Stimulated activated CD8-positive, alpha-beta memory T cell treated with anti-CD3 and anti-CD28 coated beads, Interleukin-15, amount 100 ng/mL, for 1 hour (primary cell): ENCODE results near the gene MDH2.
"Not testable (repeated sequence)": the region's sequence is repeated elsewhere in the genome, so short reads cannot be mapped to it uniquely, and the experiment has no call there.

Experiments used
- DNase-seq: peaks from one replicate; pipeline ENCODE4 v3.0.0-alpha.2; 2020; ENCODE audit warnings: low read depth

MDH2 gene

DNA sequence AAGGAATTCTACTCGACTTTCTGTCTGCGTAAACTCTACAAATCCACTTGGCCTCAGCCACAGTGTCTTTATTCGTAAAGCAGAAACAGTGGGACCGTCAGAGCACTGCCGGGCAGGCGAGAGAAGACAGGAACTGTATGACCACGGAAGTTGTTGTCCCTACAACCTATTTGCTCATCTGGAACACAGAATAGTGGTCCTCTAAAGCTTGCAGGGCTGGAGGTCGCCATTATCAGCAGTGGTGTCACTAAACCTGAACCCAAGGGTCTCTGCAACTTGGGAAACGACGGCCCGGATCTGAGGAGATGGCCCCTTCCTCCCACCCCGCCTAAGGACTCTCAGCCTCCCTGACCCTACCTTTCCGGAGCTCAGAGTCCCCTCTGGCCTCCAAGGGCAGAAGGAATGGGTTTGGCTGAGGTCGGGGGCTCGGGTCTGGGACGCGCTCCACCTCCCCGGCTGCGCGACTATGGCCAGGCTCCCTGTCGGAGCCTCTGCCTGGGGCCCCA lies 548 bp upstream of the MDH2 start:
- no peak for DNase-seq

DNA sequence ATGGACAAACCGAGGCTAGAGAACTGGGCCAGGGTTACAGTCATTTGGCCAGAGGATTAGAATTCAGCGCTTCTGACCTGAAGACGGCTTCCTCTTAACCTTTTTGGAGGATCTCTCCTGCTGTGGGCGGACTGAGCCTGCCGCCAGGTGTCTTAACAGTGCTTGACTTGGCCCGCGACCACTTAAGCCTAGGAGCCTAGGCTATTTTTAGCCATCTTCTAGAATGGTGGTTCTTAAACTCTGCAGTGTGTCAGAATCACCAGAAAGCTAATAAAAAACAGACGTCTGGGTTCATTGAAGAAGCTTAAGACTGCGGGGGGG lies 722 bp downstream of the MDH2 start:
- no peak for DNase-seq

DNA sequence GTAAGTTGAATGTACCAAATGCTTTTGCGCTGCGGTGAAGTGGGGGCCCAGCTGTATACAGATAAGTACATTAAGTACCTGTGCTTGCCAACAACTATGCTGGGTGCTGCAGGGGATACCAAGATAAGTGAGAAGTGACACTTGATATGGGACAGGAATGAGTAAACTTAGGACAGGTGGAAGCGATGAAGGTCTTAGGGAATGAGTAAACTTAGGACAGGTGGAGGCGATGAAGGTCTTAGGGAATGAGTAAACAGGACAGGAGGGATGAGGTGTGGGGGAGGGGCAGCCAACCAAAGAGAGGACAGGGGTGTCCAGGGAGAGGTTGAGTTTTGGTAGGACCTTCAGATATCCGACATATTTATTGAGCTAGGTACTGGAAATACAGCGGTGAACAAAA lies 1.4 kb downstream of the MDH2 start:
- DNase-seq = no peak

DNA sequence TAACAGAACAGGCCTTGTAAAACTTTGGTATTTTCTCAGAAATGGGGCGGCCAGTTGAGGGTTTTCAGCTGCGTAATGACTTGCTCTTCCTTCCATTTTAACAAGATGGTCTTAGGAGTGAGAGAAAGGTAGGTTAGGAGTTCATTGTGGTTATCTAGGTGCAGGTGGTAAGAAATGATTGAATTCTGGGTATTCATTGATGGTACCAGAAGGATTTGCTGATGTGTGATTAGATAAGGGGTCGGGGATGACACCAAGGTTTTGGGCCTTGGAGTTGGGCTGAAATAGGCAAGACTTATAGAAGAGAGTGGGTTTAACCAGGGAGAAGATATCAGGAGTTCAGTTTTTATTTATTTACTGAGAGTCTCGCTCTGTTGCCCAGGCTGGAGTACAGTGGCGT lies 2.6 kb downstream of the MDH2 start:
- DNase-seq = no peak

DNA sequence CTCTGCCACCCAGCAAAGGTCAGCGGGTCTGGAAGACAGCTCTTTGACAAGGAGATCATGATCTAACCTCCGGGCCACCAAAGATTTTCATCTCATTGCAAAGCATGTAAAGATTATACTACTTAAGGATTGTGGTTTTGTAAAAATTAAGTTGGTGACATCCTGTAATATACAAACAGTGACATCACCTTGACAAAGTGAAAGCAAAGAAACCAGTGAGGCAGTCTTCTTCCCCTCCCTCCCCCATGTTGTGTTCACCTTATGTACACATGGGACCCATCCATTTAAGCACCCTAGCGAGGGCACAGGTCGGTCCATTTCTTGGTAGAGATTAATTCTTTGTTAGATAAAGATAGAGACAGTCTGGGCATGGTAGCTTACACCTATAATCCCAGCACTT lies 3.9 kb downstream of the MDH2 start:
- no peak for DNase-seq

DNA sequence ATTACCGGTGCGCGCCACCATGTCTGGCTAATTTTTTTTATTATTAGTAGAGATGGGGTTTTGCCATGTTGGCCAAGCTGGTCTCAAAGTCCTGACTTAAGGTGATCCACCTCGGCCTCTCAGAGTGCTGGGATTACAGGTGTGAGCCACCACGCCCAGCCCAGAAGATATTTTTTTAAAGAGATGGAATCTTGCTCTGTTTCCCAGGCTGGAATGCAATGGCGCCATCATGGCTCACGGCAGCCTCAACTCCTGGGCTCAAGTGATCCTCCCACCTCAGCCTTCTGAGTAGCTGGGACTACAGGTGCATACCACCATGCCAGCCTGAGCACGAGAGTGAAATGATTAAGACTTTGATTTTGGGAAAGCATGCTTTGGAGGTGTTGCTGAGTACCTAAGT lies 4.8 kb downstream of the MDH2 start:
- not testable (repeated sequence) for DNase-seq

DNA sequence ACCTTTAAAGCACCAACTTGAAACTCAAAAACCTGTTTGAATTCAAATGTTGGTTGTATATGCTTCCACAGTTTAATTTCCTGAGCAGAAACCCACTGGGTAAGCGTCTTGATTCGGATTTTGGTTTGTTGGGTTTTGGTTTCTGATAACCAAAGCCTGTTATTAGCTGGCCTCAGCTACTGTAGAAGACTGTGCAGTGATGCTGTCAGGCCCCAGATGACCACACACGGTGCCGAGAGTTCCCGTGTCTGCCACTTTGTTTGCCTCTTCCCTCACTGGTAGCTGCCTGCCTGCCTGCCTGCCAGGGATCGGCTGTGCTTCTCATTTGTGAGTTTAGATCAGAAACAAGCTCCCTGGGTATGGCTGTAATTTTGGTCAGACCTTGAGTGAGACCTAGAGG lies 5.6 kb downstream of the MDH2 start:
- no peak for DNase-seq

DNA sequence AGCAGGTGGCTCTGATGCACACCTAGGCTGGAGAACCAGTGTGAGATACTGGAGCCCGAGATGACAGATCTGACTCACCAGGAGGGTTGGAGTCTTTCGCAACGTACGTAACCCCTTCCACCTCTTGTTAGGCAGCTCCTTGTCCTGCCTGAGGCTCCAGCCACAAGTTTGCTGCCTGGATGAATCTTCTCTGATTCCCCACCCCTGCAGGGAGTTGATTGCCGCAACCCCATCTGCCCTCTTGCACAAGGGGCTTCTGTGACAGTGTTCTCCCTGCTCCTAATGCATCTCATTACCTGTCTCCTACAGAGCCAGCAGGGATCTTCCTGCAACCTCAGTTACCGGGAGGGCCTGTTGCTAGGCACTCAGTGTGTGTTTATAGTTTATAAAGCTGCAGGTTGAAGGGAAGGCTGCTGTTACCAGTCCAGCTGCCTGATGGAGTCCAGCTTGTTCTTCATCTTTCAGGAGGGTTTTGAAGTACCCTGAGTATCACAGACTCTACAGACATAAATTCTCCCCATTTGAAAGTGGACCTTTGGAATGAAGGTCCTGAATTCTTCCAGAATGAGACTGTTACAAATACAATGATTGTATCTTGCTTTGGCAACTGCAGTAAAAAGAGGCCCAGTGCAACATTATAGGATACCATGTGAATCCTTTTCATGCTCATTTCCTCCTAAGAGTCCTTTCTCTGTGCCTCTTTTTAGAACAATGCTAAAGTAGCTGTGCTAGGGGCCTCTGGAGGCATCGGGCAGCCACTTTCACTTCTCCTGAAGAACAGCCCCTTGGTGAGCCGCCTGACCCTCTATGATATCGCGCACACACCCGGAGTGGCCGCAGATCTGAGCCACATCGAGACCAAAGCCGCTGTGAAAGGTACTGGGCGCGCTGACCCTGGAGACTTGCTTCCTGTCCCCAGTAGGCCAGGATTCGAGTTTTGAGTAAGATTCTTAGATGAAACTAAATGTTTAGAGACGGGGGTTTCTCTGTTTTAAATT lies 6.5 kb downstream of the MDH2 start:
- DNase-seq = no peak

DNA sequence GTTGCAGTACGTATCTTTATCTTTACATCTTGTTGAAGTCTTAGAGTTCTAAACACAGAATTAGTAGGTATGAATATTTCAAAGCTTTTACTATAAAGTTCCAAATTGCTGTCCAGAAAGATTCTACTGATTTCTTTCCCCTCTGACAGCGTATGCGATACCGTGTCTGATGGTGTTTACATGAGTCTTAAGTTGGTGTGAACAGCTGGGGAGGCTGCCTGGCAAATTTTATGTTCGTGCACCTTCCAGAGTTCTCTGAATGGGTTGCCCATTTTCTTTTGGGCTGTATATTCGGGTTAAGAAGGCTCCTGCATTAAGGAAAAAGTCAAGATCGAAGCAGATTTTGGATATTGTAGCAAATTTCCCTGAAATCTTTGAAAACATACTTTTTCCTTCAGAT lies 8.3 kb downstream of the MDH2 start:
- no peak for DNase-seq

DNA sequence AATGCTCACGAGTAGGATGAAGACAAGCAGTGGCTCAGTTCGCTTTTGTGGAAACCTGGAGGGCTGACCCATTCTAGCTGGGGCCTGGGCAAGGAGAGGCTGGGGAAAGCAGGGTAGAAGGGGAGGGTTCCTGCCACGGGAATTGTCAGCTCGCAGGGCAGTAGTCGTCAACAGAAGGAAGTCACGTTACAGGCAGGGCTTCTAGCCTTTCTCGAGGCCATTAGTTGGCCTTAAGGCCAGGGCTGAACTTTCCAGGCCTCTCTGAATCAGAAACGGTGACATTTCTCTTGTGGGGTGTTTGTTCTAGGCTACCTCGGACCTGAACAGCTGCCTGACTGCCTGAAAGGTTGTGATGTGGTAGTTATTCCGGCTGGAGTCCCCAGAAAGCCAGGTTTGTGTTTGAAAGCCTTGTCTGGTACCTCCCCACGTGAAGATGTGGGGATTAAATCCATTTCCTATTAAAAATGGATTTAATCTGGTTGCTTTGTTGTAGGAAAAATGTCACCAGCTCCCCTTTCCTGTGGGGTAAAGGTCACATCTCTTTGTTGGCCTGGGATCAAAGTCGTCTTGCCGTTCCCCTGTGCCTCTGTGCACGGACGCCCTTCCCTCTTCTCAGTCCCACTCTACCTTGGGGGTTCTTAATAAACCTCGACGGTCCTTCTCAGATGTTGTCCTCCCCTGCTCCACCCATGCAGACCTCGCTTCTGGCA lies 9.4 kb downstream of the MDH2 start:
- DNase-seq = no peak

DNA sequence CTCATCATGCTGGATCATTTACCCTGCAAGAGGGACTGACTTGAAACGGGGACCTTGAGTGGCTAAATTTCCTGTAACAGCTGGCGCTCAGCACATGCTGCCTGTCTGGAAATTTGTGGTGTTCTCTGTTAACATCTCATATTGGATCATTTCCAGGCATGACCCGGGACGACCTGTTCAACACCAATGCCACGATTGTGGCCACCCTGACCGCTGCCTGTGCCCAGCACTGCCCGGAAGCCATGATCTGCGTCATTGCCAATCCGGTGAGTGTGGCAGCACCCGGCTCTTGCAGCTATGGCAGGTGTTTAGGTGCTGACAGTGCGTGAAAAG lies 9.9 kb downstream of the MDH2 start:
- no peak for DNase-seq

DNA sequence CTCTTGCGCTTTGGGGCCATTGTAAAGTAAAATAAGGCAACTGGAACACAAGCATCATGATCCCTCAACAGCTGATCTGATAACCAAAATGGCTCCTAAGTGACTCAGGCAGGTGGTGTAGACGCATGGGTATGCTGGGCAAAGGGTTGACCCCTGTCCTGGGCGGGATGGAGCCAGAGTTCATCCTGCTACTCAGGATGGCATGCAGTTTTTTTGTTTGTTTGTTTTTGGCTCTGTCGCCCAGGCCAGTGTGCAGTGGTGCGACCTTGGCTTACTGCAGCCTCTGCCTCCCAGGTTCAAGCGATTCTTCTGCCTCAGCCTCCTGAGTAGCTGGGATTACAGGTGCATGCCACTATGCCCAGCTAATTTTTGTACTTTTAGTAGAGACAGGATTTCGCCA lies 10.8 kb downstream of the MDH2 start:
- not testable (repeated sequence) for DNase-seq

DNA sequence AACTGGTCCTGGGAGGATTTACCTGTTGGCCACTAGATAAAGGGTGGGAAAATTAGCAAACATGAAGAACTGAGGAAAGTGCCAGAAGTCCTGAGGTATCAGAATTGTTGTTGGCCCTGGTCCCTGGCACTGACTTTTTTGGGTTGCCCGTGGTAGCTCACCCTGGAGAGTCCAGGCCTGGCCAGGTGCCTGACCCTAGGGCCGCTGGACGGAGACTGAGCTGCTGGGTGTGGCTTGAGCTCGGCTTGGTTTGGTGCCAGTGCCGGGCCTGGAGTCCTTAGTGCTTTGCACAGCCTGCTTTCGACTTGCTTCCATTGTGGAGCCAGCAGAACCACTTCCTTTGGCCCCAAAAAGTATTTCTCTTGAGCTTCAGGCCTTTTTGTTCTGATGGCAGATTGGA lies 12.9 kb downstream of the MDH2 start:
- no peak for DNase-seq

DNA sequence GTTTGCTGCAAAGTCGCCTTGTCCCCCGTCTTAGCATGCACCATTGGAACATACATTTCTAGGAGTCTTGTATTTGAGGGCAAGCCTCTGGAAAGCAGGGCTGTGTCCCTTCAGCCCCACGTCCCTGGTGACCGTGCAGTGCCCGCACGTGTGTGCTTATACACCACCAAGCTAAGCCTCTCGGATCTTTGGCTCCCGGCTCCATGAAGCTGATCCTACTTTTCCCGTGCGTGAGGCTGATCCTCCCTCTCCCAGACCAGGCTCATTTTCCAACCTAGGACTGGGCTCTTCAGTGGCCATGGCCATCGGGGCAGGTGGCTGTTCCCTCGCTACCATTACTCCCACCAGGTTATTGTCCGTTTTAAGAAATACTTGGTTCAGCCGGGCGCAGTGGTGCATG lies 14.3 kb downstream of the MDH2 start:
- DNase-seq = no peak

DNA sequence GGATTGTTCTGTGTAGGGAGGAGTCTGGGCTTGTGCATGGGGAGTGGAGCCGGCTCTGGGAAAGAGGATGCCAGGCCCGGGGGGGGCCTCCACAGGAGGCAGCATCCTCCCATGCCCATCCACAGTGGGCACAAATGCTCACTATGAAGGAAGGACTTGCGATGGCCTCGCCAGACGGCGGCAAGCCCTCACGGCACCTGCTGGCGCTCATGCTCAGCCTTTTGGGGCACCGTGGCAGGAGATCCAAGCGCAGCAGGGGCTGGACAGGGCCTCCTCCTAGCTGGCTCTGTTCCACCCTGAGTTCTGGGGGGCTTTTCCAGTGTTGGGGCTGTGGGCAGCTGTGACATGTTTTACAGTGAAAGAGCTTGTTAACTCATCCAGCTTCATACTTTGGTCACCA lies 15.2 kb downstream of the MDH2 start:
- no peak for DNase-seq

DNA sequence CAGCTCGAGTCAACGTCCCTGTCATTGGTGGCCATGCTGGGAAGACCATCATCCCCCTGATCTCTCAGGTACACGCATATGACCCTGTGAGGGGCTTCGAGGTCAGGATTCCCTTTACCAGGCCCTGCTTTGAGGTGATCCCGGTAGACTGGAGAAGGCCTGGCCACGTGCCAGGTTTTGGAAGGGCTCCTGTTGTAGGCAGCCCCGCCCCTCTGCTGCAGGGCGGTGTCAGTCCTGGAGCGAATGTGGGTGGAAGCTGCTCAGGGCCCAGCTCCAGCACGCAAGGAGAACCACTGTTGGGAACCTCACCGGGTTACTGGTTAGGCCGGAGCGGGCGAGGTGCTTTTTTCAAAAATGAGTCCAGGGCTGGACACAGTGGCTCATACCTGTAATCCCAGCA lies 15.6 kb downstream of the MDH2 start:
- no peak for DNase-seq

DNA sequence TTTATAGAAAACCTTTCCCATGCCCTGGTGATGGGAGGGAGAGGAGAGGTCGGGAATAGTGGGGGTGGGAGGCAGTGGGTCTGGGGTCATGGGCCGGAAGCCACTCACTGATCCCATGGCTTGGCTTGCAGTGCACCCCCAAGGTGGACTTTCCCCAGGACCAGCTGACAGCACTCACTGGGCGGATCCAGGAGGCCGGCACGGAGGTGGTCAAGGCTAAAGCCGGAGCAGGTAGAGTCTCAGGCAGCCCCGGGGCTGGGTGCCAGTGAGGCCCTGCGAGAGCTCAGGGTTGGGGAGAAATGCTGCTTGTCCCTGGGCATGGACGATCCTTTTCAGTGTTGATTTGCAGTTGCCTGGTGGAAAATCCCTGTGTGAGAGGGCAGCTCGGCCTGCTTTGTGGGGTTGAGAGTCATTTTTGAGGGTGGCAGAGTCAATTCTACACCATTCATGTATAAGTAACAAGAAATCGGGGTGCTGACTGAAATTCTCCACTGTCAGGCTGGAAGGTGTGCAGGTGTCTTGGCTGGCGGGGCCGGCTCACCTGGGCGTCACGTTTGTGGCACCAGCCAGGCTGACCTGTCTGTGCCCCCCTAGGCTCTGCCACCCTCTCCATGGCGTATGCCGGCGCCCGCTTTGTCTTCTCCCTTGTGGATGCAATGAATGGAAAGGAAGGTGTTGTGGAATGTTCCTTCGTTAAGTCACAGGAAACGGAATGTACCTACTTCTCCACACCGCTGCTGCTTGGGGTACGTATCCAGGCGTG lies 16.5 kb downstream of the MDH2 start:
- DNase-seq = no peak

DNA sequence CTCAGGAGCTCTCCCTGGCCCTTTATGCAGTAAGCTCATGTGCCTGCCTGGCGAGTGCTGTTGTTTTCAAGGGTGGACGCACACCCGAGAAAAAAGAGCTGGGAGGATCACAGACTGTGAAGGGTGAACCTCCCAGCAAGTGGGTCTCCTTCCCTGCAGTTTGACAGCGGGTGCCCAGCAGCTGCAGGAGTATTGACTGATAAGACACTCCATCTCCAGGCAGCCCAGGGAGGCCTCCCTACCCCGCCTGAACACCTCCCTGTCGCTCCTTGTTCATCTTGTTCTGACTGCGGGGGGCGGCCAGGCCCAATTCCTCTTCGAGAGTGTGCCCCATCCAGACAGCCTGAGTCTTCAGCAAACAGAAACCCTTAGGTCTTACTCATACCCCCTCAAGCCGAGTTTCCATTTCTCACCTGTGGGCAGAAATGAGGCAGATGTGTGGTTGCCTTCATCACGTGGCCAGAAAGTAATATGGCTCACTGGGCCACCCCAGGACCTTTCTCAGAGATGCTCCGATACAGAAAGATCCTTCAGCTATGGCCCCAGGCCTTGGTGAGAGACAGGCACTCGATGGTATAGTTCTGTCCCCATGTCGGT lies 17.2 kb downstream of the MDH2 start:
- no peak for DNase-seq

DNA sequence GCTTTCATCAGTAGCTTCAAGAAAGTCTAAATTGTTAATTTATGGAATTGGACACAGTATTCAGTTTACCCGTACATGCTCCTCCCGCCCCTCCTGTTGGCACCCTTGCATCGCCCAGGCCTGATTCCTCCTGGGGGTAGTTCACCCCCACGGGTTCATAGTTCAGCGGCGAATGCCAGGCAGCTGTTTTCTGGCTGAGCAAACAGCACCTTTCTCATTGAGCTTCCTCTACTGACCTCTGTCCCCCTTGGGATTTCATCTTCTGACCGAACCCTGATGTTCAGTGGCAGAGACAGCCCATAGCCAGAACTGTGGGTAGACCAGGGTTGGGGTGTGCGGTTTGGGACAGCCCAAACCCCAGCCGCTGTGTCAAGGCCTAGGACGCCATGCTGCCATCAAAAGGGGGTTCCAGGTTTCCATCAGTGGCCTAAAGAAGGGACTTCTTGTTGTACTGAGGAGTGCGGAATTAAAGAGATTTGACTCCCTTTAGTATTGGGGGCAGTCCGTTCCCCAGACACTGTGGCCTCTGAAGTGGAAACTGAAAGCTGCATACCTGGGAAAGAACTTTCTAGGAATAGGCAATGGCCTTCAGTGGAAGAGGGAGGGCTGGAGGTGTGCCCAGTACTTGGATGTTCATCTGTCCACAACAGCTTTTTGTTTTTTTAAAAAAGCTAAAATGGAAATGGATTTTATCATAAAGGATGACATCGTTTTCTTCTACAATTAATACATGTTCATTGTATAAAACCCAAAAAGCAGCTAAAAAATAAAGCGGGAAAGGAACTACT lies 19.0 kb downstream of the MDH2 start:
- DNase-seq = no peak

DNA sequence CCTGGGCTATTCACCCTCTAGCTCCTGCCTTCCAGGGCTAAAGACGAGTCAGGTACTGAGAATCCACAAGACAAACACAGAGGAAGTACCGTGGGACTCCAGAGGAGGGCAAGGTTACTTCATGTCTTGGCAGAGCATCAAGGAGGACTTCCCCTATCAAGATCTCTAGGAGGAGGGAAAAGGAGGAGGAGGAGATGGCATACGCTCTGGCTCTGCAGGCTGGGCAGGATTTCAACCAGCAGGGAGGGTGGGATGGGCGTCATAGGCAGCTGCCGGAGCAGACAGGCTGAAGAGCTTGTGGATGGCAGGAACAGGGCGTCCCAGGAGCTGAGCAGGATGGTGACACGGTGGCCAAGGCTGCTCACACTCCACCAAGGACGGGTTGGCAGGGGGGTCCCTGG lies 21.3 kb downstream of the MDH2 start:
- DNase-seq = no peak
